ENCODE measurements around the gene PERCC1. TPM values are rescaled to one million over a fixed set of nuclear protein-coding genes. Genes with fewer than 3 reads are reported as not detected.

The PERCC1 gene
- total RNA-seq, 6 experiments from 2014 or later = not detected

DNA sequence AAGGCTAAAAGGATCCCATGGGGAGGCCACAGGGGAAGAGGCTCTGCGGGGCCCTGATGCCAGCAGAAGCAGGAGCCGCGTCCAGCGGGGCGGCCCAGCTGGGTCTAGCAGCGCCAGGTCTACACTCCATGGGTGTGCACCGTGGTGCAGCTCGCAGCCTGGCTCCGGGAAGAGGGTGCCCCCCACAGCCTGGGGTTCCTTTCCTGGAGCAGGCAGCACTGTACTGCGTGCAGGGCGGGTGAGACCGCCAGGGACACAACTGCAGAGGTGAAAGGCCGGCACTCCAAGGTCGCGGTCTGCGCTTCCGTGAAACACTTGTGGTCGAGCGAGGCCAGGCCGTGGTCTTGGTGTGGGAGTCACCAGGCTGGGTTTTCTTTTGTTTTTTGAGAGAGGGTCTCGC is 20.0 kb downstream of the PERCC1 start:
- DNase-seq = no peak
- H3K4me3 Mint-ChIP-seq = no peak overlapping the region
- no peak for TF ChIP-seq CTCF (IDR thresholded peaks at IDR 0.05)
- H3K4me1 Mint-ChIP-seq (ENCODE audit: low read depth) = no peaks in the 10 kb centered on the region
- no peaks in the 10 kb centered on the region for H3K9me3 Mint-ChIP-seq
- peaks cover 5% of the 10 kb centered on the region; the same call in 1 of the 2 replicates for H3K36me3 Mint-ChIP-seq (ENCODE audit: low read depth)
- peaks cover 1% of the 10 kb centered on the region; the same call in 1 of the 2 replicates for H3K27me3 Mint-ChIP-seq (ENCODE audit: insufficient read depth)
- no peak overlapping the region for H3K27ac Mint-ChIP-seq

GRCh38 chr16:1451702-1452392 is 21.0 kb downstream of the PERCC1 start:
- TF ChIP-seq CTCF (IDR thresholded peaks at IDR 0.05) = no peak
- no peak for DNase-seq
- H3K27me3 Mint-ChIP-seq (ENCODE audit: insufficient read depth) = peaks cover 1% of the 10 kb centered on the region
- no peaks in the 10 kb centered on the region for H3K4me1 Mint-ChIP-seq (ENCODE audit: low read depth)
- peaks cover 5% of the 10 kb centered on the region; the same call in 1 of the 2 replicates for H3K36me3 Mint-ChIP-seq (ENCODE audit: low read depth)
- no peak overlapping the region for H3K4me3 Mint-ChIP-seq
- no peak overlapping the region for H3K27ac Mint-ChIP-seq
- no peaks in the 10 kb centered on the region for H3K9me3 Mint-ChIP-seq

GRCh38 chr16:1452530-1452929 is 21.7 kb downstream of the PERCC1 start:
- Mint-ChIP-seq H3K9me3 (no peaks in the 10 kb centered on the region), H3K4me3 (no peak overlapping the region), H3K4me1 (ENCODE audit: low read depth) (no peaks in the 10 kb centered on the region), H3K36me3 (ENCODE audit: low read depth) (peaks cover 5% of the 10 kb centered on the region; the same call in 1 of the 2 replicates), H3K27me3 (ENCODE audit: insufficient read depth) (peaks cover 1% of the 10 kb centered on the region), H3K27ac (no peak overlapping the region)
- no peak for DNase-seq
- TF ChIP-seq CTCF (IDR thresholded peaks at IDR 0.05) = no peak

DNA sequence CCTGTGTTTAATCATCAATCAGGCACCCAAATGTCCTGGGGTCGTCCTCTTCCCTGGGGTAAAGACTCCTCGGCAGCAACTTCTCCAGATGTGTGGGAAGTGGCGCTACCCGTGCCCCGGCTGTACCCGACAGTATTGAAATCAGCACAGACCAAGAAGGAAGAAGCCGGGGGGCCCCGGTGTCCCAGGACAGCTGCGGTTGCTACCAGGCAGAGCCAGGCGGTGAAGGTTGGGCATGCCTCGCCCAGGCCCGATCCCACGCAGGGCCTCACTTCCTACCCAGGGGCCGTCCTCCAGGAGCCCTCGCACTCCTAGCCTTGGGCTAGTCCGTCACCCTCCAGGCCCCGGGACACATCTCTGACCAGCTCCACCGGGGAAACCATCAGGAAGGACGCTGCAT is 22.4 kb downstream of the PERCC1 start:
- Mint-ChIP-seq H3K27me3 (ENCODE audit: insufficient read depth) (peaks cover 1% of the 10 kb centered on the region), H3K27ac (no peak overlapping the region), H3K4me3 (no peak overlapping the region), H3K36me3 (ENCODE audit: low read depth) (peaks cover 5% of the 10 kb centered on the region; the same call in 1 of the 2 replicates), H3K9me3 (no peaks in the 10 kb centered on the region), H3K4me1 (ENCODE audit: low read depth) (no peaks in the 10 kb centered on the region)
- TF ChIP-seq CTCF (IDR thresholded peaks at IDR 0.05) = no peak
- DNase-seq = no peak

- Mint-ChIP-seq H3K27me3 (ENCODE audit: insufficient read depth) (peaks cover 1% of the 10 kb centered on the region), H3K9me3 (no peaks in the 10 kb centered on the region), H3K4me1 (ENCODE audit: low read depth) (no peaks in the 10 kb centered on the region), H3K36me3 (ENCODE audit: low read depth) (peaks cover 5% of the 10 kb centered on the region; the same call in 1 of the 2 replicates), H3K27ac (no peak overlapping the region), H3K4me3 (no peak overlapping the region)
- no peak for TF ChIP-seq CTCF (IDR thresholded peaks at IDR 0.05)
- no peak for DNase-seq
Observed at GRCh38 chr16:1454561-1454960, 23.7 kb downstream of the PERCC1 start.
